A673 (cell line): ENCODE measurements around the gene CFL1. TPM values are rescaled to one million over a fixed set of nuclear protein-coding genes. Genes with fewer than 3 reads are reported as not detected.

Experiments
- BruUV-seq: library from RNA; stranded (reverse); fragments of 400-500 nt; replicated peaks from 2 replicates; lab custom pipeline; 2021; lab: Mats Ljungman, UMichigan
- CTCF ChIA-PET: fragments of 300-600 bp; sonication (Branson Sonifier 250); formaldehyde crosslinking; loops from one replicate; lab custom pipeline; 2022; ENCODE audit warnings: antibody characterized with exemption; lab: Charles Lee
- POLR2A ChIA-PET: fragments of 300-600 bp; sonication (Branson Sonifier 250); formaldehyde crosslinking; loops from one replicate; lab custom pipeline; 2022; ENCODE audit warnings: antibody characterized with exemption; ENCODE audit not compliant: low non-redundant PET; lab: Charles Lee
- DNase-seq: peaks from one replicate; pipeline ENCODE4 v3.0.0-alpha.2; 2015; ENCODE audit warnings: low spot score
- H3K27ac ChIP-seq: fragments of 200-600 bp; sonication (generic); 2 replicates; pipeline ENCODE4 v1.5.1; 2016; ENCODE audit warnings: mixed run types, low read depth, mild to moderate bottlenecking, mixed read lengths, antibody characterized with exemption, low read length; ENCODE audit not compliant: poor library complexity, severe bottlenecking
- H3K27me3 ChIP-seq: fragments of 200-600 bp; sonication (generic); replicated peaks from 2 replicates; pipeline ENCODE4 v1.6.1; 2017; ENCODE audit warnings: mixed run types, low read depth, mild to moderate bottlenecking, mixed read lengths, antibody characterized with exemption, low read length; ENCODE audit not compliant: insufficient read depth, poor library complexity
- H3K36me3 ChIP-seq: fragments of 200-600 bp; sonication (generic); 2 replicates; pipeline ENCODE4 v1.6.1; 2016; ENCODE audit warnings: mixed run types, mild to moderate bottlenecking, mixed read lengths, antibody characterized with exemption, low read length; ENCODE audit not compliant: insufficient read depth, poor library complexity, severe bottlenecking
- H3K4me1 ChIP-seq: fragments of 200-600 bp; sonication (generic); 2 replicates; pipeline ENCODE4 v1.6.1; 2017; ENCODE audit warnings: mixed run types, mild to moderate bottlenecking, mixed read lengths, antibody characterized with exemption, low read length; ENCODE audit not compliant: insufficient read depth, poor library complexity, severe bottlenecking
- H3K4me3 ChIP-seq: fragments of 200-600 bp; sonication (generic); 2 replicates; pipeline ENCODE4 v1.5.1; 2016; ENCODE audit warnings: low read depth, mixed run types, mild to moderate bottlenecking, mixed read lengths, low read length; ENCODE audit not compliant: poor library complexity, severe bottlenecking
- H3K9me3 ChIP-seq: fragments of 200-600 bp; sonication (generic); 2 replicates; pipeline ENCODE4 v1.6.1; 2016; ENCODE audit warnings: mixed run types, low read depth, mild to moderate bottlenecking, mixed read lengths, antibody characterized with exemption, low read length; ENCODE audit not compliant: poor library complexity, severe bottlenecking
- CTCF ChIP-seq: fragments of 300-800, 200-600 bp; sonication (generic); conservative IDR thresholded peaks from 2 replicates; pipeline ENCODE4 v1.5.1; 2017; ENCODE audit warnings: low read depth, mild to moderate bottlenecking, antibody characterized with exemption, low read length, moderate library complexity, mixed read lengths
- EZH2 ChIP-seq: fragments of 200-600 bp; sonication (generic); IDR thresholded peaks from 2 replicates; pipeline ENCODE4 v1.6.1; 2017; ENCODE audit warnings: borderline replicate concordance, low read depth, mild to moderate bottlenecking, mixed read lengths, antibody characterized with exemption, low read length; ENCODE audit not compliant: poor library complexity, severe bottlenecking
- intact Hi-C: fragments of 100-400 bp; cut with micrococcal nuclease; formaldehyde crosslinking; loops from one replicate; pipeline ENCODE4 v1.10.0; 2022; ENCODE audit not compliant: unreplicated experiment
- total RNA-seq: library from RNA; stranded (reverse); gene quantifications from 2 replicates; pipeline ENCODE4 v1.2.3, GENCODE V29; 2021

The CFL1 gene
- total RNA-seq, 1 experiment from 2014 or later: 1,649 TPM

- no peaks in the 10 kb centered on the region for H3K36me3 ChIP-seq
- CTCF ChIA-PET: no interaction called here
- H3K4me1 ChIP-seq: no peaks in the 10 kb centered on the region
- POLR2A ChIA-PET: no interaction called here
- H3K9me3 ChIP-seq: no peaks in the 10 kb centered on the region
- intact Hi-C loops: no loop called here
- no peak for DNase-seq
- H3K27ac ChIP-seq: no peak overlapping the region
- BruUV-seq: no TSS peak
- H3K4me3 ChIP-seq: no peak overlapping the region
- TF ChIP-seq CTCF: no peak
- TF ChIP-seq EZH2: no peak
- H3K27me3 ChIP-seq: no peaks in the 10 kb centered on the region
These were observed 13.6 kb downstream of the CFL1 start for GRCh38 chr11:65844231-65844872.

GRCh38 chr11:65843811-65844210, 14.2 kb downstream of the CFL1 start:
- BruUV-seq: no TSS peak
- no peaks in the 10 kb centered on the region for H3K27me3 ChIP-seq
- no peaks in the 10 kb centered on the region for H3K36me3 ChIP-seq
- no peaks in the 10 kb centered on the region for H3K4me1 ChIP-seq
- no peak for DNase-seq
- H3K9me3 ChIP-seq: no peaks in the 10 kb centered on the region
- TF ChIP-seq EZH2: no peak
- TF ChIP-seq CTCF: no peak
- no peak overlapping the region for H3K4me3 ChIP-seq
- intact Hi-C loops: no loop called here
- ChIA-PET CTCF (interaction anchor here (1.0 kb wide), 1 partner anchor 437 kb away, joined by 6 read pairs; no protein-coding TSS in a partner anchor), POLR2A (no interaction called here)
- H3K27ac ChIP-seq: no peak overlapping the region

GRCh38 chr11:65842144-65842543, 15.8 kb downstream of the CFL1 start:
- Histone ChIP-seq H3K4me3 (no peak overlapping the region), H3K4me1 (no peaks in the 10 kb centered on the region), H3K27me3 (no peaks in the 10 kb centered on the region), H3K36me3 (no peaks in the 10 kb centered on the region), H3K27ac (no peak overlapping the region), H3K9me3 (no peaks in the 10 kb centered on the region)
- no peak for DNase-seq
- ChIA-PET POLR2A (no interaction called here), CTCF (no interaction called here)
- no peak for TF ChIP-seq EZH2
- no peak for TF ChIP-seq CTCF
- intact Hi-C loops: no loop called here
- no TSS peak for BruUV-seq
